D721Med (cell line): ENCODE data around the gene SLFN11.

Experiments used
- DNase-seq: peaks from one replicate; pipeline ENCODE4 v3.0.0; 2011; ENCODE audit warnings: low spot score; ENCODE audit not compliant: insufficient read length
- FAIRE-seq: peaks from 2 replicates; lab custom pipeline; 2011; peaks lifted over from hg19 to GRCh38; lab: Jason Lieb, UNC
- CTCF ChIP-seq: IDR thresholded peaks from 2 replicates; pipeline ENCODE4 v1.5.1; 2012; ENCODE audit warnings: mild to moderate bottlenecking, control low read depth; ENCODE audit not compliant: insufficient read depth; ENCODE audit errors: missing control alignments

SLFN11 gene

GRCh38 chr17:35373984-35374765 lies 754 bp upstream of the SLFN11 start:
- DNase-seq (no peak), FAIRE-seq (no peak)
- TF ChIP-seq CTCF = no peak

- TF ChIP-seq CTCF = no peak
- no peak for FAIRE-seq
- DNase-seq = no peak
These were observed 431 bp downstream of the SLFN11 start for GRCh38 chr17:35372846-35373533.

- no peak for DNase-seq
- no peak for TF ChIP-seq CTCF
- no peak for FAIRE-seq
These were observed 1.5 kb downstream of the SLFN11 start for GRCh38 chr17:35371934-35372333.

GRCh38 chr17:35368081-35368830 lies 5.2 kb downstream of the SLFN11 start:
- no peak for FAIRE-seq
- DNase-seq = no peak
- TF ChIP-seq CTCF = no peak

- FAIRE-seq (no peak), DNase-seq (no peak)
- no peak for TF ChIP-seq CTCF
These were observed 12.4 kb downstream of the SLFN11 start for GRCh38 chr17:35361027-35361426.

- DNase-seq (no peak), FAIRE-seq (no peak)
- TF ChIP-seq CTCF = no peak
These were observed 14.0 kb downstream of the SLFN11 start for GRCh38 chr17:35359398-35359797.
